Endodermal cell (in vitro differentiated cells): Measurements from ENCODE around the gene TMIGD1. TPM values are rescaled to one million over a fixed set of nuclear protein-coding genes. Genes with fewer than 3 reads are reported as not detected.

Experiments used
- DNase-seq: peaks from one replicate; pipeline ENCODE4 v3.0.0-alpha.2; 2017
- H3K27ac ChIP-seq: 2 replicates; pipeline ENCODE4 v1.5.1; 2013; ENCODE audit warnings: mild to moderate bottlenecking, low read depth, low read length, moderate library complexity
- H3K27me3 ChIP-seq: 2 replicates; pipeline ENCODE4 v1.6.1; 2013; ENCODE audit warnings: mild to moderate bottlenecking, low read length, moderate library complexity; ENCODE audit not compliant: insufficient read depth, control insufficient read depth, poor library complexity, severe bottlenecking
- H3K36me3 ChIP-seq: 2 replicates; pipeline ENCODE4 v1.7.0; 2013; ENCODE audit warnings: mild to moderate bottlenecking, low read length, moderate library complexity; ENCODE audit not compliant: control insufficient read depth, insufficient read depth
- H3K4me1 ChIP-seq: one replicate; pipeline ENCODE4 v1.7.0; 2013; ENCODE audit warnings: low read length; ENCODE audit not compliant: control insufficient read depth, insufficient read depth
- H3K4me3 ChIP-seq: 2 replicates; pipeline ENCODE4 v1.5.1; 2013; ENCODE audit warnings: mild to moderate bottlenecking, low read length, moderate library complexity
- H3K9ac ChIP-seq: 2 replicates; pipeline ENCODE4 v1.6.1; 2013; ENCODE audit warnings: mild to moderate bottlenecking, low read length, moderate library complexity; ENCODE audit not compliant: poor library complexity, severe bottlenecking; ENCODE audit errors: extremely low read depth
- H3K9me3 ChIP-seq: 2 replicates; pipeline ENCODE4 v1.6.1; 2013; ENCODE audit warnings: mild to moderate bottlenecking, low read length, moderate library complexity; ENCODE audit not compliant: control insufficient read depth
- H3K27ac Mint-ChIP-seq: 2 replicates; pipeline ENCODE4 v1.8.0; 2020; ENCODE audit warnings: mixed read lengths
- H3K27me3 Mint-ChIP-seq: 2 replicates; pipeline ENCODE4 v1.8.0; 2021; ENCODE audit warnings: mild to moderate bottlenecking, mixed read lengths; ENCODE audit not compliant: insufficient read depth
- H3K36me3 Mint-ChIP-seq: 2 replicates; pipeline ENCODE4 v1.8.0; 2020; ENCODE audit warnings: low read depth, mixed read lengths
- H3K4me1 Mint-ChIP-seq: 2 replicates; pipeline ENCODE4 v1.8.0; 2020; ENCODE audit warnings: mixed read lengths
- H3K4me3 Mint-ChIP-seq: 2 replicates; pipeline ENCODE4 v1.8.0; 2020; ENCODE audit warnings: mild to moderate bottlenecking, moderate library complexity, mixed read lengths
- H3K9me3 Mint-ChIP-seq: 2 replicates; pipeline ENCODE4 v1.8.0; 2020; ENCODE audit warnings: mild to moderate bottlenecking, mixed read lengths
- WGBS, 2 experiments: methylation state at CpG; one replicate each; pipeline versions ENCODE4 v1.1.5 to v1.1.7; 2013; ENCODE audit warnings: missing lambda C conversion rate in 2 of 2, mixed read lengths in 1 of 2; ENCODE audit not compliant: insufficient coverage in 1 of 2, insufficient read length in 1 of 2; 5-methylcytosine and 5-hydroxymethylcytosine counted together
- total RNA-seq, 2 donors: library from RNA; stranded (reverse); fragmentation: NEBNext Ultra II Directional in 1 of 2; extraction: Animal tissue kit (Norgen Biotek cat#: 25700) in 1 of 2; gene quantifications; 2 replicates in 1 of 2; 3 replicates in 1 of 2; pipeline ENCODE4 v1.2.1, GENCODE V29; 2021
- TF ChIP-seq, protein P1 (sequence below): fragments of 200-600 bp; sonication (generic); conservative IDR thresholded peaks from 2 replicates; pipeline ENCODE4 v1.5.0; 2021; ENCODE audit warnings: antibody characterized with exemption, mild to moderate bottlenecking

TMIGD1 gene
- total RNA-seq, 2 donors from 2014 or later = not detected

DNA sequence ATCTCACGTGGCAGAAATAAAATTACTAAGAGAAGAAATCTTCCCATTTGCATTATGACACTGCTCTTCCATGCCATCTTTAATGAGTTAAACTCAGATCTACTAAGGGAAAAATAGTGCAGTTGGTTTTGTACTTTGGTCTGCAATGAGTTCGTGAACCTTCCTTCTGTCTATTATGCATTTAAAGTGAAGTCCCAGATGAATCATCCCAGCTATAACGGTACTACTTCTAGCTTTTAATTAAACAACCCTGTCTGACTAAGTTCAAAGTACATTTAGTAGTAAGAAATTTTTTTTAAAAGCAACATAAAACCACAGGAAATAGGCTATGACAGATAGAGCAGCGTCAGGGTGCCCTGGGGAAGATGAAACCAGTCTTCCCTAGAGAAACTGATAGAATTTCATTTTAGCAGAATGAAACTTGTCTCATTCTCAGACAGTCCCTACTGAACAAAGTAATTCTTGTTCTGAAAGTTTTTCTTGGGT, 1.8 kb downstream of the TMIGD1 start:
- Histone ChIP-seq H3K4me1 (no peaks in the 10 kb centered on the region), H3K27ac (no peak overlapping the region), H3K36me3 (no peaks in the 10 kb centered on the region), H3K9ac (no peak overlapping the region), H3K27me3 (no peaks in the 10 kb centered on the region), H3K4me3 (no peak overlapping the region), H3K9me3 (no peaks in the 10 kb centered on the region)
- WGBS, 2 experiments = 83 to 97% methylated on average over 1 to 4 of the region's 4 CpGs
- TF ChIP-seq, protein P1, sequence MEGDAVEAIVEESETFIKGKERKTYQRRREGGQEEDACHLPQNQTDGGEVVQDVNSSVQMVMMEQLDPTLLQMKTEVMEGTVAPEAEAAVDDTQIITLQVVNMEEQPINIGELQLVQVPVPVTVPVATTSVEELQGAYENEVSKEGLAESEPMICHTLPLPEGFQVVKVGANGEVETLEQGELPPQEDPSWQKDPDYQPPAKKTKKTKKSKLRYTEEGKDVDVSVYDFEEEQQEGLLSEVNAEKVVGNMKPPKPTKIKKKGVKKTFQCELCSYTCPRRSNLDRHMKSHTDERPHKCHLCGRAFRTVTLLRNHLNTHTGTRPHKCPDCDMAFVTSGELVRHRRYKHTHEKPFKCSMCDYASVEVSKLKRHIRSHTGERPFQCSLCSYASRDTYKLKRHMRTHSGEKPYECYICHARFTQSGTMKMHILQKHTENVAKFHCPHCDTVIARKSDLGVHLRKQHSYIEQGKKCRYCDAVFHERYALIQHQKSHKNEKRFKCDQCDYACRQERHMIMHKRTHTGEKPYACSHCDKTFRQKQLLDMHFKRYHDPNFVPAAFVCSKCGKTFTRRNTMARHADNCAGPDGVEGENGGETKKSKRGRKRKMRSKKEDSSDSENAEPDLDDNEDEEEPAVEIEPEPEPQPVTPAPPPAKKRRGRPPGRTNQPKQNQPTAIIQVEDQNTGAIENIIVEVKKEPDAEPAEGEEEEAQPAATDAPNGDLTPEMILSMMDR = no peak
- Mint-ChIP-seq H3K27ac (no peak overlapping the region), H3K4me3 (no peak overlapping the region), H3K9me3 (no peaks in the 10 kb centered on the region), H3K4me1 (no peaks in the 10 kb centered on the region), H3K36me3 (no peaks in the 10 kb centered on the region), H3K27me3 (no peaks in the 10 kb centered on the region)
- DNase-seq = no peak

DNA sequence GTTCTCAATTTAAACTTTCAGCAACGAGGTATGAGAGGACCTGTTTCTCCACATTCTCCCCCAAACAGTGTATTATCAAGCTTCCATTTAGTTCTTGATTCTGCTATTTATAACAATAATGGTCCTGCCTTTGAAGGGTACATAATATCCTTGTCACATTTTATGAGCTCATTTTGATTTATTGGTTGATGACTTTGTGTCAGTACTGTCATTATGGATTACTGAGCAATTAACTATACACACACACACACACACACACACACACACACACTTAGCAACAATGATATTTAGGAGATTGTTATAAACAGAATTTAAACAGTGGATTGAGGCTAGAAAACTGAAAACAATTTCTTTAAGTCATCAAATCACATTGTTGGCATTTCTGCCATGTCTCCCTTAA, 7.0 kb downstream of the TMIGD1 start:
- 56% methylated on average over 1 of the region's 1 CpG; no CpG with 5 or more reads in 1 of the 2 experiments for WGBS, 2 experiments
- no peak overlapping the region for H3K27ac ChIP-seq
- TF ChIP-seq, protein P1 = no peak
- no peaks in the 10 kb centered on the region for H3K9me3 ChIP-seq
- Mint-ChIP-seq H3K4me1 (no peaks in the 10 kb centered on the region), H3K27ac (no peak overlapping the region), H3K9me3 (no peaks in the 10 kb centered on the region), H3K36me3 (no peaks in the 10 kb centered on the region), H3K27me3 (no peaks in the 10 kb centered on the region), H3K4me3 (no peak overlapping the region)
- DNase-seq = no peak
- H3K36me3 ChIP-seq = no peaks in the 10 kb centered on the region
- no peaks in the 10 kb centered on the region for H3K4me1 ChIP-seq
- H3K27me3 ChIP-seq = no peaks in the 10 kb centered on the region
- no peak overlapping the region for H3K9ac ChIP-seq
- H3K4me3 ChIP-seq = no peak overlapping the region

- no peak overlapping the region for H3K9ac ChIP-seq
- DNase-seq = no peak
- TF ChIP-seq, protein P1 = no peak
- Mint-ChIP-seq H3K36me3 (no peaks in the 10 kb centered on the region), H3K27me3 (no peaks in the 10 kb centered on the region), H3K4me3 (no peak overlapping the region), H3K4me1 (no peaks in the 10 kb centered on the region), H3K9me3 (no peaks in the 10 kb centered on the region), H3K27ac (no peak overlapping the region)
- no peaks in the 10 kb centered on the region for H3K4me1 ChIP-seq
- H3K36me3 ChIP-seq = no peaks in the 10 kb centered on the region
- WGBS, 2 experiments = 87 to 94% methylated on average over 6 to 7 of the region's 7 CpGs
- H3K27me3 ChIP-seq = no peaks in the 10 kb centered on the region
- no peak overlapping the region for H3K27ac ChIP-seq
- H3K9me3 ChIP-seq = no peaks in the 10 kb centered on the region
- H3K4me3 ChIP-seq = no peak overlapping the region
Measured at GRCh38 chr17:30324723-30325122, 9.1 kb downstream of the TMIGD1 start.
